Parietal lobe (tissue), 1 donor: ENCODE results near the gene DEFB125. TPM values are rescaled to one million over a fixed set of nuclear protein-coding genes. Genes with fewer than 3 reads are reported as not detected.

Source experiments
- total RNA-seq: library from RNA; depleted of rRNA; stranded (reverse); fragments of >200 nt; gene quantifications from one replicate; pipeline ENCODE4 v1.2.3, GENCODE V29; 2014

The DEFB125 gene
- total RNA-seq, result not detected

GRCh38 chr20:87401-87800 is at the start of gene DEFB125:
DEFB125 (plus strand) TSS chr20:87672; CDS start chr20:87710, 38 bp downstream.

GRCh38 chr20:142290-142689 is 54.8 kb downstream of the DEFB125 start, which contains the start of gene DEFB126:
DEFB126 (plus strand) TSS chr20:142590; CDS start chr20:142629, 39 bp downstream.

Other genes with a start within 250 kb of the DEFB125 start
- gene DEFB126, start 54.9 kb downstream of the DEFB125 start, total RNA-seq, result not detected
- not detected for gene DEFB127, start 69.8 kb downstream of the DEFB125 start, total RNA-seq
- gene DEFB128, start 102.0 kb downstream of the DEFB125 start, total RNA-seq, result not detected
- gene DEFB129, start 139.6 kb downstream of the DEFB125 start, total RNA-seq, result not detected
- not detected for gene DEFB132, start 170.1 kb downstream of the DEFB125 start, total RNA-seq
- 7.5 TPM for gene C20orf96, start 203.1 kb downstream of the DEFB125 start, total RNA-seq
- gene ZCCHC3, start 209.9 kb downstream of the DEFB125 start, total RNA-seq, result 15.7 TPM
- gene SOX12, start 237.9 kb downstream of the DEFB125 start, total RNA-seq, result 18.2 TPM